WERI-Rb-1 (cell line): ENCODE results near the gene CCDC180.

Experiments used
- DNase-seq: peaks from one replicate; pipeline ENCODE4 v3.0.0-alpha.2; 2020
- H3K27ac ChIP-seq: fragments of 250-450 bp; sonication (Bioruptor Pico); 2 replicates; pipeline ENCODE4 v1.5.1; 2020; ENCODE audit warnings: mild to moderate bottlenecking, moderate library complexity
- H3K27me3 ChIP-seq: fragments of 250-450 bp; sonication (Bioruptor Pico); 2 replicates; pipeline ENCODE4 v1.5.1; 2021; ENCODE audit warnings: mild to moderate bottlenecking, low read depth, moderate library complexity; ENCODE audit not compliant: insufficient read depth, severe bottlenecking
- H3K36me3 ChIP-seq: fragments of 250-450 bp; sonication (Bioruptor Pico); 2 replicates; pipeline ENCODE4 v1.5.1; 2020; ENCODE audit warnings: mild to moderate bottlenecking, moderate library complexity
- H3K4me3 ChIP-seq: 2 replicates; pipeline ENCODE4 v1.5.1; 2011; ENCODE audit warnings: low read depth, mild to moderate bottlenecking, control low read depth, low read length
- H3K9me3 ChIP-seq: fragments of 250-450 bp; sonication (Bioruptor Pico); 2 replicates; pipeline ENCODE4 v1.5.1; 2021; ENCODE audit warnings: mild to moderate bottlenecking, moderate library complexity; ENCODE audit not compliant: severe bottlenecking
- TF ChIP-seq, protein P1 (sequence below): IDR thresholded peaks from 2 replicates; pipeline ENCODE4 v1.5.1; 2011; ENCODE audit warnings: low read depth, mild to moderate bottlenecking, control low read depth, inconsistent platforms, low read length

Gene CCDC180

DNA sequence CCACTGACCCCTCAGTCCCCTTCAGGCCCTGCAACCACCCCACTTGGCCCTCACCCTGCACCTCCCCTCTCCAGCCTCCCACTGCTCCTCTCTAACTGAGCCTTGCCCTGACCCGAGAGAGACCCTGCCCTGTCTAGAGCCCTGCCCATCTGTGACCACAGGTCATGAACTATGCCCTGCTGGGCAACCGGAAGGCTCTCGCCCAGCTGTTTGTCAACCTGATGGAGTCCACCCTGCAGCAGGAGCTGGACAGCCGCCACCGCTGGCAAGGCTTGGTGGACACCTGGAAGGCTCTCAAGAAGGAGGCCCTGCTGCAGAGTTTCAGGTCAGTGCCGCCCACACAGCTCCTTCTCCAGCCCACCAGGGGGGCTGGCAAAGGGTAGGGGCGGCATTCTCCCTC is 9.4 kb downstream of the CCDC180 start:
- Histone ChIP-seq H3K27ac (no peak overlapping the region), H3K9me3 (no peaks in the 10 kb centered on the region), H3K36me3 (peaks cover 63% of the 10 kb centered on the region), H3K27me3 (no peaks in the 10 kb centered on the region), H3K4me3 (no peak overlapping the region)
- DNase-seq: no peak
- TF ChIP-seq, protein P1, sequence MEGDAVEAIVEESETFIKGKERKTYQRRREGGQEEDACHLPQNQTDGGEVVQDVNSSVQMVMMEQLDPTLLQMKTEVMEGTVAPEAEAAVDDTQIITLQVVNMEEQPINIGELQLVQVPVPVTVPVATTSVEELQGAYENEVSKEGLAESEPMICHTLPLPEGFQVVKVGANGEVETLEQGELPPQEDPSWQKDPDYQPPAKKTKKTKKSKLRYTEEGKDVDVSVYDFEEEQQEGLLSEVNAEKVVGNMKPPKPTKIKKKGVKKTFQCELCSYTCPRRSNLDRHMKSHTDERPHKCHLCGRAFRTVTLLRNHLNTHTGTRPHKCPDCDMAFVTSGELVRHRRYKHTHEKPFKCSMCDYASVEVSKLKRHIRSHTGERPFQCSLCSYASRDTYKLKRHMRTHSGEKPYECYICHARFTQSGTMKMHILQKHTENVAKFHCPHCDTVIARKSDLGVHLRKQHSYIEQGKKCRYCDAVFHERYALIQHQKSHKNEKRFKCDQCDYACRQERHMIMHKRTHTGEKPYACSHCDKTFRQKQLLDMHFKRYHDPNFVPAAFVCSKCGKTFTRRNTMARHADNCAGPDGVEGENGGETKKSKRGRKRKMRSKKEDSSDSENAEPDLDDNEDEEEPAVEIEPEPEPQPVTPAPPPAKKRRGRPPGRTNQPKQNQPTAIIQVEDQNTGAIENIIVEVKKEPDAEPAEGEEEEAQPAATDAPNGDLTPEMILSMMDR: no peak

DNA sequence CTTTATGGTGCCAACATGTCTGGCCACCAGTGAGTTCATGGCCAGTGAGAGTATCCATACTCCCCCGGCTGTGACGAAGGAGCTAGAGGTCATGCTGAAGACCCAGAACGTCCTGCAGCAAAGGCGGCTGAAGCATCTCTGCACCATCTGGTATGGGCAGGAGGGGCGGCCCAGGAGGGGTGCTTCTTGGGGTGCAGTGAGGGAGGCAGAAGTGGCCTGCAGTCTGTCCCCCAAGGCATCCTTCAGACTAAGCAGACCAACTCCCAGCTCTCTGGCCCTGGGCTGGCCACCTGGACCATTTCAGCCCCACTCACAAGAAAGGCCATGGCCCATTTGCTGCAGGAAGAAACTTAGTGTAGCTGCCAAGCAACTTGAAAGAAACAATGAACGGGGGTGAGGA is 11.0 kb downstream of the CCDC180 start:
- TF ChIP-seq, protein P1: no peak
- Histone ChIP-seq H3K9me3 (no peaks in the 10 kb centered on the region), H3K4me3 (no peak overlapping the region), H3K27me3 (no peaks in the 10 kb centered on the region), H3K36me3 (peaks cover 59% of the 10 kb centered on the region), H3K27ac (no peak overlapping the region)
- no peak for DNase-seq

DNA sequence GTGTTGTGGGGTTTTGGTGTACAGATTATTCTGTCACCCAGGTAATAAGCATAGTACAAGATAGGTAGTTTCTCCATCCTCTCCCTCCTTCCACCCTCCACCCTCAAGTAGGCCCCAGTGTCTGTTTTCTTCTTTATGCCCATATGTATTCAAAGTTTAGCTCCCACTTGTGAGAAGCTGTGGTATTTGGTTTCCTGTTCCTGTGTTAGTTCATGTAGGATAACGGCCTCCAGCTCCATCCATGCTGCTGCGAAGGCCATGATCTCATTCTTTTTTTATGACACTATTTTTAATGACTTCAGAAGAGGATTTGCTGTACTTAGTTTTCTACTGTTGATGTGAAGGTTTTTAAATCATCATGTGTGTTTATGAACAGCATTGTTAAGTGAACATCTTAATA is 11.9 kb downstream of the CCDC180 start:
- H3K27ac ChIP-seq: no peak overlapping the region
- peaks cover 53% of the 10 kb centered on the region for H3K36me3 ChIP-seq
- H3K27me3 ChIP-seq: no peaks in the 10 kb centered on the region
- TF ChIP-seq, protein P1: no peak
- H3K4me3 ChIP-seq: no peak overlapping the region
- no peaks in the 10 kb centered on the region for H3K9me3 ChIP-seq
- DNase-seq: no peak

DNA sequence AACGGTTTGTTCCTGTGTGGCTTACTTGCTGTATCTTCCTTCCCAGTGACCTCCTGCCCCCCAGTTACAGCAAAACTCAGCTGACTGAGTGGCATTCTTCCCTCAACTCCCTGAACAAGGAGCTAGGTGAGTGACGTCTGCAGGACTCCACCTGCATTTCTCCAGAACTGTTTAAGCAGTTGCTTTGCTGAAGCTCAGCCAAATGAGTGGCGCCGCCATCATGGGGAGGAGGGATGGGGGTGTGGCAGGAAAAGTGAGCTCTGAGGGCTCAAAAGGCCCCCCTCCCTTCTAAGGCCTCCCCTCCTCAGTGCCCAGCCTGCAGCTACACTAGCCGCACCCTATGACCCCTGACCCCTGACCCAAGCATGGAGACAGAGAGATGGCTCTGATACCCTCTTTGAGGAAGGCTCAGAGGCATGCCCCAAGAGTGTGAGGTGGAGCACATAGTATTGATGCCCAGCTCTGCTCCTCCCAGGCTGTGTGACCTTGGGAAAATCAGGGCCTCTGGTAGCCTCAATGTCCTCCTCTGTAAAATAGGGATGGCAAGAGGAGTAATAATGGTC is 12.7 kb downstream of the CCDC180 start:
- H3K27me3 ChIP-seq: no peaks in the 10 kb centered on the region
- H3K9me3 ChIP-seq: no peaks in the 10 kb centered on the region
- H3K27ac ChIP-seq: no peak overlapping the region
- TF ChIP-seq, protein P1: no peak
- no peak overlapping the region for H3K4me3 ChIP-seq
- H3K36me3 ChIP-seq: peaks cover 47% of the 10 kb centered on the region
- DNase-seq: no peak

DNA sequence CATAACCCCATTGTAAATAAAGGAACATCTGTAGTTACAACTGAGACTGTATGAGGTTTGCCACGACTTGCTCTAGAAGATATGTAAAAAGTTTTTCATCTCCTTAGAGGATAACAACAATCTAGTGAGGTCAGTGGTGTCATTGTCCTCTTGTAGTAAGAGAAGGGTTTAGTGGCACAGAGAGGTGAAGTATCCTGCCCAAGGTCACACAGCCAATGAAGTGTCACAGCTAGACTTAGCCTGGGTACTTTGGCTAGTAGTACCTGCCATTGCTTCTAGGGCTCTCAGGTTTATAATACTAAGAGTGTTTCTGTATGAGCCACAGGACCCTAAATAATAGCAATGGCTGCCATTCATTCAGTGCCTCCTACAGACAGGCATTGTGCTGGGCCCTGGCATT is 13.8 kb downstream of the CCDC180 start:
- H3K9me3 ChIP-seq: no peaks in the 10 kb centered on the region
- H3K4me3 ChIP-seq: no peak overlapping the region
- H3K27ac ChIP-seq: no peak overlapping the region
- DNase-seq: no peak
- peaks cover 45% of the 10 kb centered on the region for H3K36me3 ChIP-seq
- no peaks in the 10 kb centered on the region for H3K27me3 ChIP-seq
- TF ChIP-seq, protein P1: no peak

DNA sequence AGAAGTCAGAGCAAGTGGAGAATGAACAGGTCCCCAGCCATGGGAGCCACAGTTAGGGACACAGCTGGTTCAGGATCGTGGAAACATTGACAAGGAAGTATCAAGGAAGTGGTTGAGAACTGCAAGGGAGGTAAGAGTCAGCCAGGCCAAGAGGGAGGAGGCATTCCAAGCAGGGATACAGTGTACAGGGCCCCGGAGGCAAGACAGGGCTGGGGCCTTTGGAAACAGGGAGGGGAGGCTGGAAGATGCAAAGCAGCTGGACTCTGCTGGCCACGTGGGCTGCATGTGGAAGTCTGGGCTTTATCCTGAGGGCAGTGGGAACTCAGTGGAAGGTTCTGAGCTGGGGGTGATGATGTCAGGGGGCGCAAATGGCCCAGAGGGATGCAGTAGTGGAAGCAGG is 14.2 kb downstream of the CCDC180 start:
- TF ChIP-seq, protein P1: no peak
- H3K4me3 ChIP-seq: no peak overlapping the region
- peaks cover 43% of the 10 kb centered on the region for H3K36me3 ChIP-seq
- H3K27ac ChIP-seq: no peak overlapping the region
- H3K9me3 ChIP-seq: no peaks in the 10 kb centered on the region
- H3K27me3 ChIP-seq: no peaks in the 10 kb centered on the region
- DNase-seq: no peak
